GM19035 (cell line): ENCODE results near the gene DMGDH.

Experiments
- ATAC-seq: cut with Tn5 transposase; IDR thresholded peaks from one replicate; pipeline ENCODE4 v1.9.1; 2021; ENCODE audit not compliant: unreplicated experiment

DMGDH gene

DNA sequence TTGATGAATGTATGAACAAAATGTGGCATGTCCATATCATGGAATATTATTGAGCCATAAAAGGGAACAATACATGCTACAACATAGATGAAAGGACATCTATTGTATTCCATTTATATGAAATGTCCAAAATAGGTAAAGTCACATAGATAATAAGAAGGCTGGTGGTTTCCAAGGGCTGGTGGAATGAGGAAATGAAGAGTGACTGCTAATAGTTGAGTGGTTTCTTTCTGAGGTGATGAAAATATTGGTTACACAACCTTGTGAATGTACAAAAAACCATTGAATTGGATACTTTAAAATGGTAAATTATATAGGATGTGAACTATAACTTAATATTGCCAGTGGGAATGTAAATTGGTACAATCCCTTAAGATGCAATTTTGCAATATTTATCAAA lies 89.6 kb downstream of the DMGDH start:
- no peak for ATAC-seq

DNA sequence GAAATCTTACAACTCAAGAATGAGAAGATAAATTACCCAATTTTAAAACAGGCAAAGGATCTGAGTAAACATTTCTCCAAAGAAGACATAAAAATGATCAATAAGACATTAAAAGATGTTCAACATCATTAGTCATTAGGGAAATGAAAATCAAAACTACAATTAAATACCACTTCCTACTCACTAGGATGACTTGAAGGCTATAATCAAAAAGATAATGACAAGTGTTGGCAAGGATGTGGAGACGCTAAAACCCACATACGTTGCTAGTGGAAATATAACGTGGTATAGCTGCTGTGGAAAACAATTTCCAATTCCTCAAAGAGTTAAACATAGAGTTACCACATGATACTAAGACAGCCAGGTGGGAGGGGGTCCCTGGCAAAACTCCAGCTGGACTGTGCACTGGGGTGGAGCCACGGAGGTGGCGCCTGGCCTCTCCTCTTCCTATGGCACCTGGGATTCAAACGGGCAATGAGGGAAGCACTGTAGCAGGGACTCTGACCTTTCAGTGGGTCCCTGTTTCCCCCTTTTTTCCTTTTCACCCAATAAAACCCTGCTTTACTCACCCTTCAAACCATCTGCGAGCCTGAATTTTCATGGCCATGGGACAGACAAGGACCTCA lies 90.2 kb downstream of the DMGDH start:
- no peak for ATAC-seq

DNA sequence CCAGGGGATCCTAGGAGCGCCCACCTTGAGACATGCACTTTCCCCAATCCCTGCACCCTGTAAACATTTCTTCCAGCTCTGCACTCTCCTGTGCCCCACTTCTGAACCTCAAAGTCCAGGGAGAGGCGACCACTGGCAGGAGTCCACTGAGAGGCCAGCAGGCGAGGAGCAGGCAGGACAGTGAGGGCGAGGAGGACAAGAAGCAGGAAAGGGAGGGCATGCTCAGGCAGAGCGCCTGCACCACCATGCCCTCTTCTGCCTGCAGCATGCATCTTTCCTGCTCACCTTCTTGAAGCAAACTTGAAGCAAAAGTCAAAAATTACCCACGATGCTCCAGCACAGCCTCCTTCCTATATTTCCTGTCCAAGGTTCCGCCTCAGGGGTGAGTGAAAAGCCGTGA lies 94.4 kb downstream of the DMGDH start:
- ATAC-seq = no peak

DNA sequence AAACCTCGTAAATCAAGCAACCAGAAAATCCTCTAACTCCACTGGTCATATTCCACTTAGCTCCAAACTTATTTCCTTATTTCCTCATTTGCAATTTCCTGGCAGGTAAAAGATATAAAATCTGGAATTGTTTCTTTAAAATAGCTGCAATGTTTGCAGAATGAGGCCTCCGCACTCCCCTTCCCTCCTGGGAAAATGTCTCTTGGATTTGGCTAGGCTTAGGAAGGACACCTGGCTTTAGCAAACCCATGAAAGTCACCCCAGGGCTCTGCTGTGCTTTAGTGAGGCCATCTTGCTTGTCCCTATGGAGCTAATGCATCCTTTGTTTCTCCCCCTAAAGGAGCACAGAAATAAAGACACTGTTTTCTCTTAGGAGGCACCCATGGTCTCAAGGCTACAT lies 94.9 kb downstream of the DMGDH start:
- ATAC-seq = no peak

DNA sequence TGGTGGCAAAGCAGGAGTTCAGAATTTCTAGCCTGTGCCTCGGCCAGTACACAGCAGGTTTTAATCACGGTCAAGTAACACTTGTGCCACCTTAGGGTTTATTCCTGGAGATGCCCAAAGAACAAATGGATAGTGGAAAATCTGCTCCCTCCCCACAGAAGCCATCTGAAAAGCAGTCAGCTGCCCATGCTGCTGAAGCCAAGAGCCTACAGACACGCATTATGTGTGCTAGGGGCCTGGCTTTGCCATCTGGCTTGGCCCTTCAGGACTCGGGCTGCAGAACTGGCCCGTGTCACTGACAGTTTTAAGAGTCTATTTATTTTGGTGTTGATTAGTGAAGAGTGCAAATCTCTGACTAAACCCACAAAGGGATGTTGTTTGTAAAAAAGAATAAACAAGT lies 95.5 kb downstream of the DMGDH start:
- no peak for ATAC-seq

DNA sequence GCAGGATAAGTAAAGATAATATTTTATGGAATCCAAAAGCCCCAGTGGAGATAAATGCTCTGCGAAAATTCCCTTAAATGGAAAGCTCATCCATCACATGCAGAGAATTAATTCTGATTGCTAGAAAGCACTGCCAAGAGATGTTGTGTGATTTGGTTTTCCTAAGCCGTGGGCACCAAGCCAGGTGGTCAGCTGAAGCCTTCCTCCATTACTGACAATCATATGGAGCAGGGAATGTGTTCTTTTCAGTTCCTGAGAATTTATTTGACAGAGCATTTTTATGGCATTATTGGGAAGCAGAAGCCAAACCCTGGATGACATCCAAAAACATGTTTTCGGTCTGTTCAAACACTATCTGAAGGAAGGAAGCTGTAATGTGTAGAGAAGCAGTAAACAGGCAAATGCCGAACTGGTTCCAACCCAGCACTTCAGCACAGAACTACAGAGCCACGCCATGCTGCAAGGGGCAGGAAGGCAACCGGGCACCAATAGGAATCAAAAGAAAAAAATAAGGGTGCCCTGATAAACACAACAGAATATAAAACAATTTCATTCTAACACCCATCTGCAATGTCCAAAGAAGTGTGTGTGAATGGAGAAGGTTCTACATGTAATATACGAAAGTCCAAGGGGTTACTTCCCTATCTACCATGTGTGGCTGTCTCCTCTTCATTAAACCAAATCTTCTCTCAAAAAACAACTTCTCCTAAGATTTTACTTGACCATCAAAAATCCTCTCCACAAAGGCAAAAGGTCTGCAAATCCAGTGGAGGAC lies 96.6 kb downstream of the DMGDH start:
- ATAC-seq = no peak

DNA sequence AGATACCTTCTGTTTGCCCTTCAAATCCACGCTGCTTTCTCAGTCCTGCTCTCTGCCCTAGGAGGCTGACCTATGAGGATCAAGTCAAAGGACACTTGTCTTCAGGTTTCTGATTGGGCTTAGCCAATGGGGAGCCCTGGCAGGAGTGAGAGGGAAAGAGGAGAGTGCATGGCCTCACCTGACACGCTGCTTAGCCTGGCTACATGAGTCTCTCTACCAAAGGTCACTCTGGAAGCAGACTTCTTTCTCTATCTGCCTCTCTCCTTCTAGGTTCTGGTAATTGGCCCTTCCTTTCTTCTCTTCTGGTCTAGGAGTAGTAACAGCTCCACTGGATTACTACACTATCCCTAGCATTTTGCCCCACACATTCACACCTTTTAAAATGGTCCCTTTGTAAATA lies 97.5 kb downstream of the DMGDH start:
- no peak for ATAC-seq

DNA sequence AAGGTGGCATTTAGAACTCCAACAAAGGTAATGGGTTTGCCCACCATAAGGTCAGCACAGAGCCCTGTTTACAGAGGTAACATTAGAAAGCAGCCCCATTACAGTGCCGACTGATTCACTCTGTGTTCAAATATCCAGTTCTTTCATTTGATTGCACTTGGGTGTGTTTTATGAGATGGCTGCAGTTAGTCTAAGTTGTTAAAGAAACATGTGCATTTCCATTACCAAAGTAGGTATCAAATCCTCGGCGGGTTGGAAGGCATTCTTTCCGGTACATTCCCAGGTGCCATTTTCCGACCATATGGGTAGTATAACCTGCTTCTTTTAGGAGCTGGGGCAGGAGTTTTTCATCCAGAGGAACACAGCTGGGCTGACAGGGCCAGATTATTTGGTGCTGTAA lies 100.7 kb downstream of the DMGDH start:
- no peak for ATAC-seq

DNA sequence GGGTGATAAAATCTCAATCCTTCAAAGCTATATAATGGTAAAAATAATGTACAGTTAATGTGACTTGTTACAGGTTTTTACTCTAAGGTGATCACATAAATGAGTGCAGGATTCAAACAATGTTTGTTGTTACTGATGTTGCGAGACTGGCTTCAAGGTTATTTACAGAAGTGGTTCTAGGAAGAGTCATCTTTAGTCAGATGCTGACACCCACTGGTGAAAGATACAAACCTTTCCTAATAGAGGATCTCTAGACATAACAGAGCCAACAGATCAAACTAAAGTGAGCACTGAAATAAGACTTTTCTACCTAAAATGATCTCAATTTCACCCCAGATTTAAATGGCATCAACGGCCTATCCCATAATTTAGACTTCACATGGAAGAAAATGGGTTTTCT lies 104.6 kb downstream of the DMGDH start:
- no peak for ATAC-seq

DNA sequence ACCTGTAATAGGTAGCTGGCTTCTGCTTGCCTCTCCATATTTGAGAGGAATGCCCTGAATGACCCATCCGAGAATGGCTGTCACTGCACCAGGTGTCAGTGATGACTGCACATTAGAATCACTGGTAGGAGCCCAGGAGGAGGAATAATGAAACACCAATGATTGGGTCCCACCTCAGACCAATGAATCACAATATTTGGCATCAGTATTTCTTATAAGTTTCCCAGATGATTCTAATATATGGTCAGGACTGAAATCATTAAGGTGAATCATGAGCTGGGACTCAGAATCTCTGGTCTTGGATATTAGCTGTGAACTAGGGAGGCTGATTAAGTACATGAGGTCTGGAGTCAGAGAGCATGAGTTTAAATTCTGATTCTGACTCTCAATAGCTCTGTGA lies 107.7 kb downstream of the DMGDH start:
- ATAC-seq = no peak

DNA sequence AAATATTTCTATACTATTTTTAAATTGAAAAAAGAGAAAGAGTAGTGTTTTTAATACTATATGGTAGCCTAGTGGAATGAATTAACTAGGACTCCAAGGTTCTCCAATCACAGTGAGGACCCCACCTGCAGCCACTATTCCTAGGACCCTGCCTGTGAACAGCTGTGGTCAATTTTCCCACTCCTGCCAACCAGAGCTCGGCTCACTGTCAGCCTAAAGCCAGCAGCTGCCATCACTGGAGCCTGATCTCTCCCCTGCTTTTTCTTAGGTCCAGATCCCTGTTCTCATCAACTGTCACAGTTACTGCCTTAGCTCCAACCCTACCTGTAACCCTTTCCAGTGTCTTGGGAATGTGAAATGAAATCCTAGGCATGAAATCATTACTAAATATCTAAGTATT lies 109.7 kb downstream of the DMGDH start:
- ATAC-seq = no peak

DNA sequence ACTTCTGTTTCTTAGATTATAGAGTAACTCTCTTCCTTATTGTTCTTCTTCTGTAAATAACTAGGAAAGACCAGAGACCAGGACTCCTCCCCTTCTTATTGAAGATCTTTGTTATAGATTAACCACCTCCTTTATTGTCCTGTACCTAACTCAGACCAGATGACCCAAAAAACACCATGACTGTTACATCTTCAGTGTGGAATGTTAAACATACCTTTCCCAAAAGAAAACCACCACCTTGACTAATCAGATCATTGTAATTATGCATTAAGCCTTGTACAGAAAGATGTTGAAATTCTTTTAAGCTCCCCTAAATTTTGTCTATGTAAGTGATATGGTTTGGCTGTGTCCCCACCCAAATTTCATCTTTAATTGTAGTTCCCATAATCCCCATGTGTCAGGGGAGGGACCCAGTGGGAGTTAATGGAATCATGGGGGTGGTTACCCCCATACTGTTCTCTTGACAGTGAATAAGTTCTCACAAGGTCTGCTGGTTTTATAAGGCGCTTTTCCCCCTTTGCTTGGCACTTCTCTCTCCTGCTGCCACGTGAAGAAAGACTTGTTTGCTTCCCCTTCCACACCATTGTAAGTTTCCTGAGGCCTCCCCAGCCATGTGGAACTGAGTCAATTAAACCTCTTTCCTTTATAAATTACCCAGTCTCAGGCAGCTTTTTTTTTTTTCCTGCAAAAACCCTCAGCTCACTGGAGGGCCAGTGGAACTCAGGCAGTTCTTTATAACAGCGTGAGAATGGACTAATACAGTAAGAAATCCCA lies 110.6 kb downstream of the DMGDH start:
- ATAC-seq = no peak

DNA sequence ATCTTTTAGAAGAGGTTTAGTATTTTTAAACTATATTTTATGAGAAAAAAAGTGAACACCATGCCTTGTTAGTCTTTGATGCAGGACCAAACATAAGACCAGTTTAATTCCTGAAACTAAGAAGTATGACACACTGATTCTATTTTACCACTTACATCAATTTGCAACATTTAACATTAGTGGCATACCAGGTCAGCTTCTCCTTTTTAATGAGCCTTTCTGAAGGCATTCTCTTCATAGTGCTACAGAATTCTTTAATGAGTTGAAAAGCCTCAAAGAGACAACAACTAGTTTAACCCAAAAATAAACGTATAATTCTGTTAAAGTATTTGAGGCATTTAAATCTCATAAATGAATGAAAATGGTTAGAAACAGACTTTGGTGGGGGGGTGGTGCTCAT lies 112.6 kb downstream of the DMGDH start:
- no peak for ATAC-seq

DNA sequence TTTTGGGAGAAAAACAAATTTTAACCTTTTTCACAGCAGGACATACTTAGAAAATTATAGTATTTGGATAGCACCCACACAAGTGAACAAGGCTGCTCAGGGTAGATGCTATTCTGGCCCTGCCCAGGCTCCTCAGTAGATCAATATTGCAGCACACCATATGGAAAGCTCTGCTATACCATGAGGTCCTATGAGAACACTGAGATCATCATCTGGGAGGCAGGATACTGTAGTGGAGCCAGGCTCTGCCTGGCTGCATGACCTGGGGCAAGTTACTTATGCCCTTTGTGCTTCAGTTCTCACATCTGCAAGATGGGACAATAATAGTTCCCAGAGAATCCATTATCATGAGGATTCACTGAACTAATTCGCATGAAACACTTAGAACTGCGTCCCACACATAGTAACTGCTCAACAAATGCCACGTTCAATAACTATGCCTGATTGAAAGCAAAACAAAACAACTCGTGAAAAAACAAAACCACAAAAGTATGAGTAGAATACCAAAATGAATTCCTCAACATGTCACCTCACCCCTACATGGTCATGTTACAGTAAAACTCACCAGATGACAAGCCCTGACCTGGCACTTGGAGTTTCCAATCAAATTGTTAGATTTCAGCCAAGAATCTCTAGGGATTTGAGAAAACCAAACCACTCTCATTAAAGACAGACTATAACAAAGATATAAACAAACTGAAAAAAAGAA lies 116.2 kb downstream of the DMGDH start:
- ATAC-seq = no peak
